AG04450 (cell line): ENCODE results near the gene FBXL15. TPM values are rescaled to one million over a fixed set of nuclear protein-coding genes. Genes with fewer than 3 reads are reported as not detected.

ENCODE experiments used
- CTCF ChIA-PET: fragments of 300-600, 350-600 bp; formaldehyde crosslinking; extraction: SDS; loops from one replicate; lab custom pipeline; 2022; ENCODE audit warnings: antibody characterized with exemption, inconsistent platforms; lab: Charles Lee
- POLR2A ChIA-PET: fragments of 350-600 bp; formaldehyde crosslinking; extraction: SDS; loops from one replicate; lab custom pipeline; 2021; ENCODE audit warnings: antibody characterized with exemption, inconsistent platforms; lab: Yijun Ruan, JAX
- DNase-seq: peaks from one replicate; pipeline ENCODE4 v3.0.0-alpha.2; 2011; ENCODE audit warnings: low read depth, low spot score
- H3K27ac ChIP-seq: one replicate; pipeline ENCODE4 v1.5.1; 2012; ENCODE audit warnings: low read depth, low read length, control low read depth
- H3K27me3 ChIP-seq: one replicate; pipeline ENCODE4 v1.6.0; 2012; ENCODE audit warnings: low read length; ENCODE audit not compliant: control insufficient read depth, insufficient read depth
- H3K4me3 ChIP-seq: 2 replicates; pipeline ENCODE4 v1.5.1; 2011; ENCODE audit warnings: mild to moderate bottlenecking, low read depth, low read length, control low read depth
- H3K9me3 ChIP-seq: 2 replicates; pipeline ENCODE4 v1.5.1; 2012; ENCODE audit warnings: low read length; ENCODE audit not compliant: control insufficient read depth, insufficient read depth
- CTCF ChIP-seq: IDR thresholded peaks from 2 replicates; pipeline ENCODE4 v1.5.1; 2011; ENCODE audit warnings: low read depth, low read length, control low read depth, inconsistent platforms
- polyA plus RNA-seq: library from polyadenylated mRNA; depleted of rRNA; stranded (reverse); fragments of >200 nt; gene quantifications from 2 replicates; pipeline ENCODE4 v1.2.3, GENCODE V29; 2011

The FBXL15 gene
- polyA plus RNA-seq, 1 experiment: 2.7 TPM

- CTCF ChIA-PET: interaction anchor here (2.4 kb wide), 1 partner anchor 9 kb away, joined by 21 read pairs; no protein-coding TSS in a partner anchor
- POLR2A ChIA-PET: interaction anchor here (1.1 to 1.8 kb wide), 3 partner anchors 10 to 262 kb away, joined by 8 to 31 read pairs (median 10); partner anchors contain the start of gene FBXL15
- H3K27me3 ChIP-seq: no peaks in the 10 kb centered on the region
- peak overlapping the region; percentile 73 for H3K27ac ChIP-seq
- no peak for TF ChIP-seq CTCF
- peak overlapping the region; percentile 93 for H3K4me3 ChIP-seq
- no peaks in the 10 kb centered on the region for H3K9me3 ChIP-seq
- no peak for DNase-seq
These were observed 11.0 kb downstream of the FBXL15 start for GRCh38 chr10:102431452-102432124.

GRCh38 chr10:102432162-102432950 lies 11.7 kb downstream of the FBXL15 start, which contains the start of gene CUEDC2:
TSS of gene CUEDC2 (minus strand) at chr10:102432574. CDS start at chr10:102425188, 7,386 bp downstream.
- Histone ChIP-seq H3K27ac (peak within 1 kb of the TSS; percentile 73), H3K4me3 (peak within 1 kb of the TSS; percentile 93), H3K27me3 (no peaks in the 10 kb centered on the region), H3K9me3 (no peaks in the 10 kb centered on the region)
- peak; percentile 93 for DNase-seq
- ChIA-PET CTCF (interaction anchor here (0.6 to 2.4 kb wide), 5 partner anchors 9 to 534 kb away, joined by 3 to 21 read pairs (median 7); no protein-coding TSS in a partner anchor), POLR2A (interaction anchor here (0.5 to 1.8 kb wide), 11 partner anchors 8 to 299 kb away, joined by 3 to 31 read pairs (median 5); partner anchors contain the start of genes FBXL15 and PPRC1)
- TF ChIP-seq CTCF: no peak

GRCh38 chr10:102433619-102434046 lies 13.0 kb downstream of the FBXL15 start:
- no peak for TF ChIP-seq CTCF
- no peaks in the 10 kb centered on the region for H3K9me3 ChIP-seq
- no peak for DNase-seq
- H3K4me3 ChIP-seq: no peak overlapping the region
- CTCF ChIA-PET: interaction anchor here (0.6 to 0.7 kb wide), 2 partner anchors 38 to 48 kb away, joined by 3 to 6 read pairs; partner anchors contain the start of gene NFKB2
- no peak overlapping the region for H3K27ac ChIP-seq
- POLR2A ChIA-PET: interaction anchor here (0.6 to 0.7 kb wide), 2 partner anchors 13 to 414 kb away, joined by 3 read pairs; no protein-coding TSS in a partner anchor
- H3K27me3 ChIP-seq: no peaks in the 10 kb centered on the region

GRCh38 chr10:102434394-102435132 lies 13.9 kb downstream of the FBXL15 start:
- CTCF ChIA-PET: interaction anchor here (0.6 to 1.7 kb wide), 4 partner anchors 12 to 49 kb away, joined by 3 to 6 read pairs (median 4); no protein-coding TSS in a partner anchor
- Histone ChIP-seq H3K27ac (peak overlapping the region; percentile 21), H3K4me3 (no peak overlapping the region), H3K27me3 (no peaks in the 10 kb centered on the region), H3K9me3 (no peaks in the 10 kb centered on the region)
- DNase-seq: no peak
- no peak for TF ChIP-seq CTCF
- POLR2A ChIA-PET: interaction anchor here (0.6 to 1.2 kb wide), 5 partner anchors 12 to 415 kb away, joined by 3 to 4 read pairs (median 3); no protein-coding TSS in a partner anchor
